WTC11 (cell line): ENCODE results near the gene TLE5. TPM values are rescaled to one million over a fixed set of nuclear protein-coding genes. Genes with fewer than 3 reads are reported as not detected.
A peak's percentile ranks its signal among the peaks of the same experiment; 100 is the strongest.

Experiments used
- ATAC-seq: fragments of 200-7000 bp; cut with Tn5 transposase; 2 replicates; pipeline ENCODE4 v1.10.0; 2021; ENCODE audit warnings: mild to moderate bottlenecking, moderate library complexity
- CTCF ChIA-PET: fragments of 300-600 bp; sonication (Branson Sonifier 250); formaldehyde crosslinking; loops from one replicate; lab custom pipeline; 2021; ENCODE audit warnings: antibody characterized with exemption; lab: Charles Lee
- POLR2A ChIA-PET: fragments of 350-600 bp; sonication (Branson Sonifier 250); formaldehyde crosslinking; loops from one replicate; lab custom pipeline; 2021; ENCODE audit warnings: antibody characterized with exemption; lab: Charles Lee
- DNase-seq: peaks from one replicate; pipeline ENCODE4 v3.0.0; 2021; ENCODE audit warnings: low spot score
- H3K27ac Mint-ChIP-seq: 2 replicates; pipeline ENCODE4 v1.8.0; 2021; ENCODE audit warnings: mixed read lengths
- H3K27me3 Mint-ChIP-seq: 2 replicates; pipeline ENCODE4 v1.8.0; 2021; ENCODE audit warnings: low read depth, mild to moderate bottlenecking, moderate library complexity, mixed read lengths
- H3K36me3 Mint-ChIP-seq: 2 replicates; pipeline ENCODE4 v1.8.0; 2021; ENCODE audit warnings: mixed read lengths
- H3K4me1 Mint-ChIP-seq: 2 replicates; pipeline ENCODE4 v1.8.0; 2022; ENCODE audit warnings: mixed read lengths
- H3K4me3 Mint-ChIP-seq: 2 replicates; pipeline ENCODE4 v1.8.0; 2021; ENCODE audit warnings: mild to moderate bottlenecking, moderate library complexity, mixed read lengths
- H3K9me3 Mint-ChIP-seq: 2 replicates; pipeline ENCODE4 v1.8.0; 2021; ENCODE audit warnings: mixed read lengths
- ERG ChIP-seq: fragments of 250-450 bp; sonication (Bioruptor Pico); IDR thresholded peaks from 2 replicates; pipeline ENCODE4 v1.8.0; 2021; ENCODE audit warnings: mild to moderate bottlenecking
- FOXK1 ChIP-seq: sonication (generic); formaldehyde crosslinking; IDR thresholded peaks from 2 replicates; pipeline ENCODE4 v1.8.0; 2022; ENCODE audit warnings: mild to moderate bottlenecking, moderate library complexity, missing genetic modification reagents
- GTF2I ChIP-seq: fragments of 250-450 bp; sonication (Bioruptor Pico); conservative IDR thresholded peaks from 2 replicates; pipeline ENCODE4 v1.4.0; 2021; ENCODE audit warnings: mild to moderate bottlenecking
- HMGA2 ChIP-seq: fragments of 250-450 bp; sonication (Bioruptor Pico); IDR thresholded peaks from 2 replicates; pipeline ENCODE4 v1.4.0; 2021; ENCODE audit warnings: mild to moderate bottlenecking, moderate library complexity
- IRF2 ChIP-seq: sonication (generic); formaldehyde crosslinking; IDR thresholded peaks from 2 replicates; pipeline ENCODE4 v1.8.0; 2022; ENCODE audit warnings: low read depth, missing genetic modification reagents, borderline replicate concordance
- MAX ChIP-seq: sonication (generic); formaldehyde crosslinking; IDR thresholded peaks from 2 replicates; pipeline ENCODE4 v1.8.0; 2022; ENCODE audit warnings: mild to moderate bottlenecking, missing genetic modification reagents
- NR3C1 ChIP-seq: sonication (generic); formaldehyde crosslinking; conservative IDR thresholded peaks from 2 replicates; pipeline ENCODE4 v1.8.1; 2023; ENCODE audit warnings: low read depth, mild to moderate bottlenecking, missing genetic modification reagents
- PREB ChIP-seq: sonication (generic); formaldehyde crosslinking; IDR thresholded peaks from 2 replicates; pipeline ENCODE4 v1.8.1; 2022; ENCODE audit warnings: mild to moderate bottlenecking, missing genetic modification reagents, moderate library complexity, borderline replicate concordance
- SP1 ChIP-seq: sonication (generic); formaldehyde crosslinking; conservative IDR thresholded peaks from 2 replicates; pipeline ENCODE4 v1.8.1; 2022; ENCODE audit warnings: missing genetic modification reagents
- STAT6 ChIP-seq: sonication (generic); formaldehyde crosslinking; conservative IDR thresholded peaks from 2 replicates; pipeline ENCODE4 v1.8.1; 2023; ENCODE audit warnings: mild to moderate bottlenecking, low read depth, missing genetic modification reagents, moderate library complexity
- TEAD4 ChIP-seq: sonication (generic); formaldehyde crosslinking; IDR thresholded peaks from 2 replicates; pipeline ENCODE4 v1.8.0; 2022; ENCODE audit warnings: mild to moderate bottlenecking, missing genetic modification reagents
- TP53 ChIP-seq: sonication (generic); formaldehyde crosslinking; IDR thresholded peaks from 2 replicates; pipeline ENCODE4 v1.8.1; 2023; ENCODE audit warnings: mild to moderate bottlenecking, missing genetic modification reagents
- ZNF232 ChIP-seq: sonication (generic); formaldehyde crosslinking; IDR thresholded peaks from 2 replicates; pipeline ENCODE4 v1.8.0; 2022; ENCODE audit warnings: mild to moderate bottlenecking, missing genetic modification reagents
- ZNF425 ChIP-seq: fragments of 250-450 bp; sonication (Bioruptor Pico); conservative IDR thresholded peaks from 2 replicates; pipeline ENCODE4 v1.9.0; 2021; ENCODE audit warnings: mild to moderate bottlenecking
- ZSCAN18 ChIP-seq: fragments of 250-450 bp; sonication (Bioruptor Pico); IDR thresholded peaks from 2 replicates; pipeline ENCODE4 v2.1.2; 2022; ENCODE audit warnings: mild to moderate bottlenecking, moderate library complexity
- total RNA-seq: library from RNA; stranded (reverse); gene quantifications from 3 replicates; pipeline ENCODE4 v1.2.3, GENCODE V29; 2021

TLE5 gene
- total RNA-seq, 1 experiment from 2014 or later = 246 TPM

GRCh38 chr19:3096902-3097326, 34.6 kb upstream of the TLE5 start:
- ChIA-PET CTCF (interaction anchor here (0.6 to 3.0 kb wide), 6 partner anchors 12 to 146 kb away, joined by 3 to 28 read pairs (median 8); no protein-coding TSS in a partner anchor), POLR2A (no interaction called here)
- Mint-ChIP-seq H3K4me1 (peaks cover 14% of the 10 kb centered on the region), H3K9me3 (no peaks in the 10 kb centered on the region), H3K27me3 (no peaks in the 10 kb centered on the region), H3K4me3 (no peak overlapping the region), H3K27ac (no peak overlapping the region), H3K36me3 (no peaks in the 10 kb centered on the region)
- no peak for TF ChIP-seq TEAD4 (CRISPR knock-in tag)
- TF ChIP-seq TP53 = no peak
- DNase-seq = no peak
- no peak for ATAC-seq

- H3K27ac Mint-ChIP-seq = peak overlapping the region; percentile 88
- H3K27me3 Mint-ChIP-seq = no peaks in the 10 kb centered on the region
- no peak for DNase-seq
- TF ChIP-seq ERG (CRISPR knock-in tag) (no peak), NR3C1 (CRISPR knock-in tag) (no peak), GTF2I (CRISPR knock-in tag) (no peak), ZNF232 (CRISPR knock-in tag) (no peak), IRF2 (no peak), ZSCAN18 (CRISPR knock-in tag) (no peak), PREB (CRISPR knock-in tag) (no peak), ZNF425 (CRISPR knock-in tag) (no peak), HMGA2 (CRISPR knock-in tag) (no peak), FOXK1 (CRISPR knock-in tag) (no peak), MAX (no peak)
- POLR2A ChIA-PET = interaction anchor here (1.1 kb wide), 1 partner anchor 7 kb away, joined by 4 read pairs; no protein-coding TSS in a partner anchor
- H3K36me3 Mint-ChIP-seq = no peaks in the 10 kb centered on the region
- ATAC-seq = no peak
- peak overlapping the region; percentile 78 for H3K4me3 Mint-ChIP-seq
- peaks cover 14% of the 10 kb centered on the region for H3K4me1 Mint-ChIP-seq
- H3K9me3 Mint-ChIP-seq = no peaks in the 10 kb centered on the region
- CTCF ChIA-PET = interaction anchor here (0.7 to 3.0 kb wide), 12 partner anchors 9 to 255 kb away, joined by 3 to 73 read pairs (median 4); partner anchors contain the start of gene ZNF555
These were observed 34.1 kb upstream of the TLE5 start for GRCh38 chr19:3096267-3096901.

GRCh38 chr19:3095441-3096191, 33.3 kb upstream of the TLE5 start:
- TF ChIP-seq STAT6 (CRISPR knock-in tag) (no peak), SP1 (0 out of 2 replicates have a peak, but pooled peaks have one; percentile 23)
- ChIA-PET POLR2A (interaction anchor here (0.6 to 1.1 kb wide), 7 partner anchors 8 to 116 kb away, joined by 3 to 4 read pairs (median 3); no protein-coding TSS in a partner anchor), CTCF (interaction anchor here (0.6 to 3.0 kb wide), 20 partner anchors 10 to 254 kb away, joined by 3 to 73 read pairs (median 4); partner anchors contain the start of gene ZNF555)
- ATAC-seq = peak; percentile 27
- Mint-ChIP-seq H3K36me3 (no peaks in the 10 kb centered on the region), H3K4me1 (peaks cover 14% of the 10 kb centered on the region), H3K4me3 (peak overlapping the region; percentile 78), H3K27me3 (no peaks in the 10 kb centered on the region), H3K9me3 (no peaks in the 10 kb centered on the region), H3K27ac (peak overlapping the region; percentile 88; the same call in 1 of the 2 replicates)
- DNase-seq = peak; percentile 74
